NCI-H2029 (cell line): ENCODE measurements around the gene SERINC1.
A peak's percentile ranks its signal among the peaks of the same experiment; 100 is the strongest.
"Not testable (repeated sequence)": the region's sequence is repeated elsewhere in the genome, so short reads cannot be mapped to it uniquely, and the experiment has no call there.

ENCODE experiments used
- DNase-seq: peaks from one replicate; lab custom pipeline; 2025; lab: John Stamatoyannopoulos, UW

Gene SERINC1

DNA sequence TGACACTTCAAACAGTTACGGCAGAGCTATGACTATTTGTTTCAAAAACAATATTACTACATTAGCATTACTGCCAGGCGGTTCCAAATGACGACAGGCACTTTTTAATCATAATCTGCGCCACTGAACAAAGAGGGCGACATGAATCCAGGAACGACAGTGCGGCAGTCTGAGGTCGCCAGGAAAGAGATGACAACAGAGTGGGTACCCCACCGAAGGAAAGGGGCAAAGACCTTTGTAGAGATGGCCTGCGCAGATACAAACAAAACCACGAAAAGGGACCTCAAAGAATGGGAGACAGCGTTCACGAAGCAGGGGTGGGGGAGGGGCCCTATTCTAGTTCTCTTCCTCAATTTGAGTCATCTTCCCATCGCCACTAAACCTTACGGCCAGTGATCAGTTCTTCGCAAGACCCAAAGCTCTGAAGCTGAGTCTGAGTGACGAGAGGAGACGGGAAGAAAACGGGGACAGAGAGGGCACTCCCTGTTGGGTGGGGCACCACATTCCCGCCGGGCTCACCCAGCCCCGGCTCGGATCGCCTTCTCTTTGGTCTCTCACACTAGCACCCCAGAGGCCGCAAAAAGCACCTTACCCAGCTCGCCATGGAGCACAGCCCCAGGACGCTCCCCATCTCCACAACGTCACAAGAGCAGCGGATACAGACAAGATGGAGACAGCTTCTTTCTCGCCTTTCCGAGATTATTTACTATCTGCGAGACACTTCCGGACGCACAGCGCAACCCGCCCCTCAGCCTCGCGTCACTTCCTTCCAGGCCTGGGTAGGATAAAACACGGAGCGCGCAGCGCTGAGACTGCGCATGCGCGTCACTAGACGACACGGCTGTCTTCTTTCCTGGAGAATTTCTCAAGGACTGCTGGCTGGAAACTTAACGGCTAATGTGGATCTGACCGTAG, at the start of gene SERINC1:
Gene SERINC1, minus strand, starts transcription at position 701 of the 915 bp plus-strand sequence. Its CDS starts 70 bp downstream, at position 631.
- peak; percentile 97 for DNase-seq

- DNase-seq, result no peak
Measured at GRCh38 chr6:122511193-122511924, 39.8 kb upstream of the SERINC1 start.

- DNase-seq, result not testable (repeated sequence)
Measured at GRCh38 chr6:122505170-122505569, 33.6 kb upstream of the SERINC1 start.

GRCh38 chr6:122501475-122501874, 29.9 kb upstream of the SERINC1 start:
- no peak for DNase-seq

DNA sequence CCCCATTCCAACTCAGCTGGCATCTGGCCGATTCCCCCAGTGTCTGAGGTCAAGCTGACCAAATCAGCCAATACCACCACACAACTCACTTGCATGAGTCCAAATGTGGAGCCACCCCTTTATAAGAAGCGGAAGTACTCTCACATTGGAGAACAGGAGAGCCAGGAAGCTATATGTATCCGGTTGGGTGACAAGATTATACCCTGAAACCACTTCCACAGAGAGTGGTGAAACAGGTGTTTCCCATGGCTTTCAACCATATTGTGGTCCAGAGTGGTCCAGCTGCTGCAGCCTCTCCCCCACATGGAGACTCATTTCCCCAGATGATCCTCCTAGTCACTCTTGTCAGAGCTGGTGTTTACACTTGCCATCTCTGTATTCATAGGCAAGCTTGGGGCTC, 24.0 kb upstream of the SERINC1 start:
- no peak for DNase-seq

GRCh38 chr6:122494665-122495272, 23.2 kb upstream of the SERINC1 start:
- DNase-seq, result peak; percentile 93

- peak; percentile 83 for DNase-seq
Measured at GRCh38 chr6:122491919-122492555, 20.4 kb upstream of the SERINC1 start.

DNA sequence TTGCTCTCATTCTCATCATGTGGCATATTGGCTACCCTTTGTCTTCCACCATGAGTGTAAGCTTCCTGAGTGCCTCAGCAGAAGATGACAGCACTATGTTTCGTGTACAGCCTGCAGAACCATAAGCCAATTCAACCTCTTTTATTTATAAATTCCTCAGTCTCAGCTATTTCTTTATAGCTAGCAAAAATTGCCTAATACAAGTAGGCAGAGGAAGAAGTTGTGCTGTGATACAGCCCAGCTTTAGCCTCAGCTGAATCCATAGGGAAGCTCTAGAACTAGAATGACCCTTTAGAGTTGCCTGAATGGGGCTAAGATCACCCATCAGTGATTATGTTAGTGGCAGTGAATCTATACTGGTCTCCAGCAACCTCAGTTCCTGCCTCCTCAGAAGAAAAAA, 19.0 kb upstream of the SERINC1 start:
- DNase-seq, result no peak

- DNase-seq, result no peak
Measured at GRCh38 chr6:122484760-122485159, 13.2 kb upstream of the SERINC1 start.

DNA sequence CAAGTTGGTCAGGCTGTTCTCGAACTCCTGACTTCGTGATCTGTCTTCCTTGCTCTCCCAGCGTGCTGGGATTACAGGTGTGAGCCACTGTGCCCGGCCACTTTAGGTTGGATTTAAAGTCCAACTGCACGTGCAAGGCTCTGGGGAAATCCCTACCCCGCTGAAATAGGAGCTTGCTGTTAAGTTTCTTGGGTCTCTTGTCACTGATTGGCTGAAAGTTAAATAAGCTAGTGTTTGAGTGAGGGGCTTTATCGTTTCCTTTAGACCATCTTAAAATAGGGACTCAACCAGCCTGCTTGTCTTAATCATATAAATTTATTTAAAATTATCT, 11.1 kb upstream of the SERINC1 start:
- DNase-seq, result no peak

DNA sequence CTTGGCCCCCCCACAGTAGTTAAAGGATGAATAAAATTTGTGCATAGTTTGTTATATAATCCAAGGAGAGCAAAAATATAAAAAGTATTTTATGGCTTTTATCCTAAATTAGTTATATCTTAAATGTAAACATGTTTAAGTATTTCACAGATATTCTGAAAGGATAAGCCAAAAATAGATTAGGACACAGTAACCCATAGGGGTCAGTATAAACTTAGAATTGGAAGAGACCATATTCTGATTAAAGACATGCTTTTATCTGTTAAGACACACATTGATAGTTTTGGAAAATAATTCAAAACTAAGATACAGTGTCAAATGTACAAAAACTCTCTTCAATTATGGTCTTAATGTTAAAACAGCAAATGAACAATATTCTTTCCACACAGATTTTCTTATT, 4.5 kb upstream of the SERINC1 start:
- DNase-seq, result peak; percentile 3

GRCh38 chr6:122472022-122472340, 374 bp upstream of the SERINC1 start:
- no peak for DNase-seq

GRCh38 chr6:122461885-122462284, 9.7 kb downstream of the SERINC1 start:
- DNase-seq, result no peak

GRCh38 chr6:122459865-122460416, 11.7 kb downstream of the SERINC1 start:
- not testable (repeated sequence) for DNase-seq

- DNase-seq, result no peak
Measured at GRCh38 chr6:122459240-122459639, 12.4 kb downstream of the SERINC1 start.

- DNase-seq, result no peak
Measured at GRCh38 chr6:122458087-122458486, 13.5 kb downstream of the SERINC1 start.

DNA sequence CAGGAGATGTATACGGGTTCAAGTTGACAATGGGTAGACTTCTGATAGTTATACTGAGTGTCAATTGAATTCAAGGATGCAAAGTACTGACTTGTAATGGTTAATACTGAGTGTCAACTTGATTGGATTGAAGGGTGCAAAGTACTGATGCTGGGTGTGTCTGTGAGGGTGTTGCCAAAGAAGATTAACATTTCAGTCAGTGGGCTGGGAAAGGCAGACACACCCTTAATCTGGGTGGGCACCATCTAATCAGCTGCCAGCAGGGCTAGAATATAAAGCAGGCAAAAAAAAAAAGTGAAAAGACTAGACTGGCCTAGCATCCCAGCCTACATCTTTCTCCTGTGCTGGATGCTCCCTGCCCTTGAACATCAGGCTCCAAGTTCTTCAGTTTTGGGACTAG, 16.5 kb downstream of the SERINC1 start:
- DNase-seq, result not testable (repeated sequence)

DNA sequence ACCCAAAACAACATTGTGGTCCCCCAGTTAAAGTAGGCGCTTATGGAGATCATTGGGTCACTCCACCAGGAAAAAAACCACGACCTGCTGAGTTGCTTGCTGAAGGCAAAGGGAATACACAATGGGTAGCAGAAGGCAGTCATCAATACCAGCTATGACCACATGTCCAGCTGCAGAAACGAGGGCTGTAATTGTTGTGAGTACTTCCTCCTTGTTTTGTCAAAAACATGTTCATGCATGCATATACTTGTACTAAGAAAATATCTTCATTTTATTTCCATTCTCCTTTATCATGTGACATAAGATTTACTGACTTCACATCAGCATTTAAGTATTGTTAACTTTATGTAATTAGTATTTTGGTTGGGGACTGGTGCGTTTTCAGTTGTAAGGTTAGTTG, 16.9 kb downstream of the SERINC1 start:
- no peak for DNase-seq

DNA sequence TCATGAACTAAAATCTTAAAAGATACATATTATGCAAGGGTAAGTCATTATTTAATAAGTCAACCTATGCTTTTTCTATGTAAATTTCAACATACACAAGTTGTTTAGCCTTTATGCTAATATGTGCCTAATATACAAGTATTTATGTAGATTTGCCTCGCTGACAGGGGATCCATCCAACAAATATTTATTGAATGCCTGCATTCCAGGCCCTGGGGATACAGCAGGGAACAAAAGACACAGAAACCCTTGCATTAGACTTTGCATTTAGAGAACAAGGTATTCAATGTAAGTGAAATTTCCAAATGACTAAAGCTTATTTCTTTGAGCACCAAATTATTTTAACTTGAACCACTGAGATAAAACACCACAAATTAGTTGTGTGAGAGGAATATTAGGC, 19.1 kb downstream of the SERINC1 start:
- no peak for DNase-seq

DNA sequence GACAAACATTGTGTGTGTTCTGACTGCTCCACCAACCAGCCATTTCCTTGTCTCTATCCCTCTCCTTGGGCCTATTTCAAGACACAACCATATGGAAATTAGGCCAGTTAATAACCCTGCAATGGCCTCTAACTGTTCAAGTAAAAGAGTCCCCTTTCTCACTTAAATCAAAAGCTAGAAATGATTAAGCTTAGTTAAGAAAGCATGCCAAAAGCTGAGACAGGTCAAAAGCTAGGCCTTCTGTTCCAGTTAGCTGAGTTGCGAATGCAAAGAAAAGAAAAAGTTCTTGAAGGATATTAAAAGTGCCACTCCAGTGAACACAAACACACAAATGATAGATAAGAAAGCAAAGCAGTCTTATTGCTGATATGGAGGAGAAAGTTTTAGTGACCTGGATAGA, 22.5 kb downstream of the SERINC1 start:
- no peak for DNase-seq

- no peak for DNase-seq
Measured at GRCh38 chr6:122445274-122445673, 26.3 kb downstream of the SERINC1 start.

DNA sequence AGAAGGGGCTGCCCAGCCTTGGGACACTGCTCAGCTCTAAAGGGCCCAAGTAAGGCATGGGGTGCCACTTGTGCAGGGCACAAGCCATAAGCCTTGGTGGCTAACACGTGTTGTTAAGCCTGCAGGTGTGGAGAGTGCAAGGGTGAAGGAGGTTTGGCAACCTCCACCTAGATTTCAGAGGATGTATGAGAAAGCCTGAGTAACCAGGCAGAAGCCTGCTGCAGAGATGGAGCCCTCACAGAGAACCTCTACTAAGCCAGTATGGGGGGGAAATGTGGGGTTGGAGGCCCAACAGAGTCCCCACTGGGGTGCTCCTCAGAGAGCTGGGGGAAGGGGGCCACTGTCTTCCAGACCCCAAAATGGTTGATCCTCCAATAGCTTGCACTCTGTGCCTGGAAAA, 32.6 kb downstream of the SERINC1 start:
- DNase-seq, result no peak
